ENCODE data around the gene CPNE9.

- no peak for TF ChIP-seq CTCF (IDR thresholded peaks at IDR 0.05; ENCODE audit: poor library complexity)
- no peak for TF ChIP-seq EZH2 (IDR thresholded peaks at IDR 0.05; ENCODE audit: borderline replicate concordance)
- no peak for TF ChIP-seq EZH2phosphoT487 (IDR thresholded peaks at IDR 0.05; ENCODE audit: low read depth, severe bottlenecking, unreplicated experiment)
Observed at GRCh38 chr3:9742560-9742959, 38.9 kb downstream of the CPNE9 start.

All from hepatocyte (in vitro differentiated cells).